GM21528 (cell line): ENCODE measurements around the gene FOXO3.

Experiments
- ATAC-seq: cut with Tn5 transposase; IDR thresholded peaks from one replicate; pipeline ENCODE4 v1.9.1; 2021; ENCODE audit warnings: mild to moderate bottlenecking, moderate library complexity; ENCODE audit not compliant: unreplicated experiment, low FRiP score

The FOXO3 gene

DNA sequence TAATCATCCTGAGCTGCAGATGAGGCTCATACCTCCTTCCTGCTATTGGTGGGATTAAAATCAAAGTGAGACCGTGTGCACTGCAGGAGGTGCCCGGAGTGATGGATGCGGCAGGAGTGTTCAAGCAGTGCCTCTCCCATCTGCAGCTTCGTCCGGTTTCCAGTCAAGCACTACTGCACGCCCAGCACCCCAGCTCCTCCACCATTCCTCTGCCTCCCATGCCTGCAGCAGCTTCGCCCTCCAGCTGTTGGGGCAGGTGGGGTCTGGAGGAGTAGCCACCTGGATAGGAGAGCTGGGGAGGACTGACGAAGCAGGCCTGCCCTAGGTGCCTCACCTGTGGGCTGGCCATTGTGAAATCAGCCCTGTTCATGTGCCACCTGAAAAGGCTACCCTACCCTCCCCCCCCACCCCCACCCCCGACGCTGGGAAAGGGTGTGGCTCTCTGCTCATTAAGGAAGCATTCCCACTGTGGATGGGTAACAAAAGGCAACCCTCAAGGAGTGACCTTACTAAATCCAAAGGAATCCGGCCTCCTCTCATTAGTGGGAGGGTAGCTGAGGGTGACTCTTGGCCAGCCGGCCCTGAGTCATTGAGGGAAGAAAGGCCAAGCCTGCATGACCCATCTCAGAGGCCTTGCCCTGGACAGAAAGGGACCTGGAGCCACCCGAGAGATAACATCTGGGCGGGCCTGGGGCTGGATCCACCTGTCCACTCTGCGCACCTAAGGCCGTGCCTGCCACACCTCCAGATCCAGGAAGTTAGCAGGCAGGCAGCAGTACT, 171.6 kb downstream of the FOXO3 start:
- no peak for ATAC-seq

DNA sequence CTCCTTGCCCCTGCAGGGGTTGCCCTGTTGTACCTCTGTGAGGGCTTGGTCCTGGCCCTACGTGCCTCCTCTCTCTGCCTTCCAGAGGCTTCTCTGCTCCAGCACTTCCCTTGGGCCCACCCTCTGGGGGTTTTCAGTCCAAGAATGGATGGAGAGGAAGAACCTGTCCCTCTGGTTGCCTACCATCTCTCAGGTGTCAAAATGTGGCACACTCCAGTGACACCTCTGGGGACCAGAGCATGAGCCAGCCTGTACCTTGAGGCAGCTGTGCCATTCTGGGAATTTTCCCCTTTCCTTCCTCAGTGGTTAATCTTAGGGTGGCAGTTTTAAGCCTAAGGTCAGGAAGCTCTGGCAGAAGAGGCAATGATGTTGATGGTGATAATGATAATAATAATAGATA, 172.3 kb downstream of the FOXO3 start:
- ATAC-seq = no peak

DNA sequence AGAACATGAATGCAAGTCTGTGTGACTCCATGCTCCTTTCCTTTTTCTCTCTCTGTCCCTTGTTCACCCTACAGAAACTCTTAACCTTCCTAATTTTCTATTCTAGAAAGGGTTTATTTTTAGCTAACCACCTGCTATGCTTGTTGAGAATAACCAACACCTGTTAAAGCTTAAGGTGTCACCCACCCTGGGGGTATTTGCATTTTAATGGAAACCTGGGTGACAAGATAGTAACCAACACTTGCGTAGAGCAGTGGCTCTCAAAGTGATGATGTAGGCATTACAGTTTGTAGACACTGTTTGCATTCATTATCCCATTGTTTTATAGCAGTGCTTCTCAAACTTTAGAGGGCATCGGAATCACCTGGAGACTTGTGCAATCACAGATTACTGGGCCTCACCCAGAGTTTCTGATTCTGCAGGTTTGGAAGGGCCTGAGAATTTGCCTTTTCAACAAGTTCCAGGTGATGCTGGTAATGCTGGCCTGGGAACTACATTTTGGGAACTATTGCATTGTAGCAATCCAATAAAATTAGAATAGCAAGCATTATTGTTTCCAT, 173.1 kb downstream of the FOXO3 start:
- no peak for ATAC-seq
